Sigmoid colon (tissue), 4 donors: ENCODE data around the gene TIMD4.

Experiments used
- CTCF ChIP-seq, 4 experiments: fragments of 450-650 bp in 3 of 4; fragments of 200-600 bp in 1 of 4; IDR thresholded peaks; one replicate each; pipeline ENCODE4 v1.5.1; 2016 to 2019; ENCODE audit warnings: antibody characterized with exemption in 4 of 4, mild to moderate bottlenecking in 3 of 4, moderate library complexity in 2 of 4
- EP300 ChIP-seq, 4 donors: sonication (generic); formaldehyde crosslinking; IDR thresholded peaks; one replicate each; pipeline ENCODE4 v1.6.1; 2017; ENCODE audit warnings: antibody characterized with exemption in 4 of 4
- POLR2AphosphoS5 ChIP-seq, 4 donors: sonication (generic); formaldehyde crosslinking; IDR thresholded peaks; one replicate each; pipeline ENCODE4 v1.6.1; 2017; ENCODE audit warnings: antibody characterized with exemption in 4 of 4

GRCh38 chr5:156947925-156948324 lies 15.1 kb downstream of the TIMD4 start:
- TF ChIP-seq POLR2AphosphoS5 (IDR thresholded peaks at IDR 0.05) (no peak), CTCF (IDR thresholded peaks at IDR 0.05) (no peak), EP300 (IDR thresholded peaks at IDR 0.05) (no peak)
